KBM-7 (cell line): Measurements from ENCODE around the gene EML3.
A peak's percentile ranks its signal among the peaks of the same experiment; 100 is the strongest.
"Not testable (repeated sequence)": the region's sequence is repeated elsewhere in the genome, so short reads cannot be mapped to it uniquely, and the experiment has no call there.

Experiments
- DNase-seq: peaks from one replicate; pipeline ENCODE4 v3.0.0-alpha.2; 2015
- in situ Hi-C: fragments of 300-500 bp; cut with MboI; formaldehyde crosslinking; loops from 2 replicates; pipeline ENCODE4 v1.14.3; 2020; ENCODE audit warnings: low sequenced_read_pairs, low pct_unique_long_range_greater_than_20kb, mixed read lengths

Gene EML3

GRCh38 chr11:62622476-62623089, 10.0 kb upstream of the EML3 start:
- in situ Hi-C loops = no loop called here
- DNase-seq = no peak

GRCh38 chr11:62621567-62622470, 9.2 kb upstream of the EML3 start, which contains the start of gene B3GAT3:
Gene B3GAT3, minus strand, starts transcription at chr11:62621986. Its CDS starts 39 bp downstream, at chr11:62621947.
- DNase-seq = peak; percentile 97
- in situ Hi-C loops = no loop called here

DNA sequence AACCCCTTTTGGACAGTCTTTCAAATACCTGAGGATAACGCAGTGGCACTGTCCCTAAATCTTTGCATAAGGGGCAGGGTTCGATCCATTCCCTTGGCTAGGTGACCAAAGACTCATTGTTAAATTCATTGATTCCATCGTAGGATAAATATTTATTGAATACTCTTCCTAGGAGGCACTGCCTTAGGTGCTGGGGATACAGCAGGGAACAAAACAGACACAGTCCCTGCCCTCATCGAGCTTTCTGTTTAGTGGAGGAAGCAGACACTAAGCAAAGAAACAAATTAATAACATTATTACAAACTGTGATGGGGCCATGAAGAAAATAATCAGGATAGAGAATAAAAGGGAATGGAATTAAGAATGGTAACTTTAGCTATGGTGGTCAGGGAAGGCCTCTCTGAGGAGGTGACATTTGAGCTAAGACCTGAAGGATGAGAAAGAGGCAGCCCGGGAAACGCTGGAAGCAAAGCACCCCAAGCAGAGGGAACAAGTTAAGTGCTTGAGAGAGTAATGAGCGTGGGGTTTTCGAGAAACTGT, 8.5 kb upstream of the EML3 start:
- no peak for DNase-seq

DNA sequence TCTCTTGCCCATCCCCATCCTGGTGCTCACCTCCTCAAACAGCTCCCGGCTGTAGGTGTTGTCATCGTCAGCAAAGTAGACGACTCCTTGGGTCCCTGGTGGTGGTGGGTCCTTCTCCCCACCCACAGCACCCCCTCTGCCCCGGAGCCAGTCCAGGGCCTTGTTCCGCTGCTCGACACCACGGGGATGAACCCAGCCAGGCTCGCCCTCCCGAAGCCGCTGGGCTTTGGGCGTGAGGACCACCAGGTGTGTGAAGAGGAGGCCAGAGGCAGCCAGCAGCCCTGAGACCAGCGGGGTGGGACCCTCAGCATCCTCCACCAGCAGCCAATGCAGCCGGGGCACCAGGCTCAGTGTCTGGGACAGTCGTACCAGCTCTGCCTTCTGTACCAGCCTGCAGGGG, 4.4 kb upstream of the EML3 start:
- in situ Hi-C loops, DNase-seq: not testable (repeated sequence)

More for the DNA sequence above, 8.5 kb upstream of the EML3 start:
- in situ Hi-C loops = no loop called here

DNA sequence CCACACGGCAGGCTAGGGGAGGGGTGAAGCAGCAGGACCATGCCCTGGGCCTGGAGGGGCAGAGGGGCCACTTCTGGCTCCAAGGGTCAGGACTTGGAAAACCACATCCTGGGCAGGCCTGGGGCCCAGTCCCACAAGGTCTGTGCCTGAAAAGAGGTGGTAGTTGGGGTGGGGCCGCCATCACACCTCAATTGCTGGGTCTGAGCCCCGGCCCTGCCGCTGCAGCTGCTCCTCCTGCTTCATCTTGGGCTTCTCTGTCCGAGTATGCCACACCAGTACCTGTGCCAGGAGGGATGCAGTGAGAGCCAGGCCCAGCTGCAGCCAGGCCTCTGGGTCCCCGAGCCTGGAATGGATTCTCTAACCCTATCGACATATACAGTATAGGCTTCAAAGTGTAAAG, 2.9 kb upstream of the EML3 start:
- no peak for DNase-seq
- in situ Hi-C loops = no loop called here

GRCh38 chr11:62614275-62614674, 1.7 kb upstream of the EML3 start:
- DNase-seq = no peak
- in situ Hi-C loops = no loop called here

- no peak for DNase-seq
- in situ Hi-C loops = no loop called here
Observed at GRCh38 chr11:62613291-62613778, 760 bp upstream of the EML3 start.

DNA sequence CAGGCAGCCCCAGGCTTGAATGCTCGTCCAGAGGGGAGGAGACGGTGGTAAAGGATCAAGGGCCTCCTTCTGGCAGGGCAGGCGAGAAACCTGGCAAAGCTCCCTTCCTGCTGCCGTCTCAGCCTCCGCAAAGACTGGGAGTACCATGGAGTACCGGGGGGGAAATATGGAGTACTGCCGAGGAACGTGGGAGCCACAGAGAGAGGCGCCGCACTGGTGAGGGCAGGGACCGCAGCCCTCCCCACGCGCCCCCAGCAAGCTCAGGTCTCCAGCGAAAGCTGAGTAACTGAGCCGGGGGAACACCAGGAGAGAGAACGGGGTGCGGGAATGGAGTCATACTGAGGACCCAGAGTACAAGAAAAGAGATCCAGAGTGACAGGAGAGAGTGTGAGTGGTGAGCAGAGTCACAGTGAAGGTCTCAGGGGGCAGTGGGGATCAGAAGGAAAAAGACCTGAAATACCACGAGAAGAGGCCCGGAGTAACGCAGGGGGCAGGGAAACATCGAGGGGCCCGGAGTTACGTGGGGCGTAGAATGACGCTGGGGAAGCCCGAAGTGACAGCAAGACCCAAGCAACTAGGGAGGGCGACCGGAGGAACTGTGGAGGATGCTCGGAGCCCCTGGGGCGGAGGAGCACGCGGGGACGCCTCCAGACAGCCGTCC, 740 bp downstream of the EML3 start:
- in situ Hi-C loops = no loop called here
- peak; percentile 58 for DNase-seq

DNA sequence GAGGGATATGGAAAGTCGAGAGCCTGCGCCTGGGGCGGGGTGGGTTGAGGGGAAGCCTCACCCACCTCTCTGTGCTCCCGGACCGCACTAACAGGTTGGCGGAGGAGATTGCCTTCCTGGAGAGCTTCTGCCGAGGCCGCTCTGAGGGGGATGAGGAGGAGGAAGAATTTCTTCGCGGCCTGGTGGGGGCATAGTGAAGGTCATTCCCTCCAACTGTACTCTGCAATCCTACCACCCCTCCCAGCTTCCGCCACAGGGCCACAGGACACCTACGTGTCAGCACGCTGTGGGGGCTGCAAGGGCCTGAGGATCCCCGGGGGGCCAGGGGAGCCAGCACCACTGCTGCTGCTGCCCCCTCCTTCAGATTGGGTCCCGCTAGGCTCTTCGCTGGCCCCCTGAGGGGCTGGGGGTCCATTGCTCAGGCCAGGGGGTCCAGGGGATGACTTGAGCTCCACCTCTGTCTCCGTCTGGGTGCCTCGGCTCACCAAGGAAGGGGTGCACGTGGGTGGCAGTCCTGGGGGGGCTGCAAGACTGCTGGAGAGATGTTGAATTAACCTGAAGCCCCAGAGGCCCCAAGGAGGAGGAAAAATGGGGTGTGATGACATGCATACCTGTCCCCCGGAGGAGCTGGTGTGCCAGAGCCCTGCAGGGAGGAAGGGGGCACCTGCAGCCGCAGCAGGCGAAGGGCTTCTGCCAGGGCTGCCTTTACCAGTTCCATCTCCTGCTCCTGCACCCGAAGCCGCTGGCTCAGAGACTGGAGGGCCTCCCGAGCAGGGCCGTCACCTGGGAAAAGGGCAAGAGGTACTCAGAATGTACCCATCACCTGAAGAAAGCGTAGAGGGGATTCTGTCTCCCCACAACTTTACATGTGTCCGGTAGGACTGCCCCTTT, 1.5 kb downstream of the EML3 start:
- in situ Hi-C loops = no loop called here
- no peak for DNase-seq

GRCh38 chr11:62610403-62610802, 2.2 kb downstream of the EML3 start:
- in situ Hi-C loops = no loop called here

DNA sequence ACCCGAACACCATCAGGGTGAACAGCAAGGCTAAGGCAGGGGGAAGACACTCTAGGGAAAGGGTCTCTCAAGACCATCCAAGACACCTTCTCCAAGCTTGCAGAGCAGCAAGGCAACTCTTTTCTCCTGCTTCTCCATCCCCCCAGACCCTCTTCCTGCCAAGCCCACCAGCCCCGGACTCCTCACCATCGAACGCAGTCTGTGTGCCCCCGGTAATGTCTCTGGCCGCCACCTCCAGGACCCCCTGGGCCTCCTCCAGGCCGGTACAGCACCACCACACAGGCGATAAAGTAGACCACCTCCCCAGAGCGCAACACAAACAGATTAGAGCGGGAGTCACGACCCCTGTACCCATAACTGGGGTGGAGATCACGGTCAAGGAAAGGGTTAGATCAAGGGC, 3.8 kb downstream of the EML3 start:
- DNase-seq = no peak
- in situ Hi-C loops = no loop called here

More at GRCh38 chr11:62610403-62610802, 2.2 kb downstream of the EML3 start:
- DNase-seq = no peak

- DNase-seq = no peak
- in situ Hi-C loops = no loop called here
Observed at GRCh38 chr11:62607714-62608113, 4.9 kb downstream of the EML3 start.

DNA sequence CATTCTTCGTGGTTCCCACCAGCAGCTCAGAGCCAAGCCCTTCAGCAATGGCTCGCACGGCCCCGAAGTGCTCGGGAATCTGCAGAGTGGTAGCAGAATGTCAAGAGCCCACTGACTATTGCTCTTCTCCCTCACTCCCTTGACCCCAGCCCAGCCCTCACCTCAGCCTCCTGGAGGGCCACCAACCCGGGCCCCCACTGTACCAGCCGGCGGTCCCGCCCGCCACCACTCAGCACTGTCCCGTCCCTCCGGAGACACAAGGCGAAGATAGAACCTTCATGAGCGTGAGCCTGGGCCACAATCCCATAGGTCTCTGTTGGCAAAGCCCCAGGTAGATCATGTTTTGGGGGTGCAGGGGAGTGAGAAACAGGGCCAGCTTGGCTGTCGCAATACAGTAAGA, 6.7 kb downstream of the EML3 start:
- in situ Hi-C loops = no loop called here
- no peak for DNase-seq

DNA sequence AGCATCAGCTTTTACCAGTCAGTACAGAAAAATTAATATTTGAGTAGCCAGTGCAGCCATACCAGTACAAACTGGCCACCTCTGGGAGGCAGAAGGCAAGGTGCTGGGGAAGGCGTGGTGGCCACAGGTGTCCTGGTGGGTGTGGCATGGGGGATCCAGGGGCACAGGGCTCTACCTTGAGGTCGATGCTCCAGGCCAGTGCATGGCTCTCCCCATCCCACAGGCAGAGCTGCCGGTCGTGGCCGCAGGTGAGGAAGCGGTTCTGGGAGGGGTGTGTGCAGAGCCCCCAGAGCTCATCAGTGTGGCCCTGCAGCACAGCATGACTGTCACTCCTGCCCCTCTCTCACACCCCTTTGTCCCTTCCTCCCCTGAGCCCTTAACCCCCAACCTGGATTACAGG, 7.1 kb downstream of the EML3 start:
- DNase-seq = no peak
- in situ Hi-C loops = no loop called here

DNA sequence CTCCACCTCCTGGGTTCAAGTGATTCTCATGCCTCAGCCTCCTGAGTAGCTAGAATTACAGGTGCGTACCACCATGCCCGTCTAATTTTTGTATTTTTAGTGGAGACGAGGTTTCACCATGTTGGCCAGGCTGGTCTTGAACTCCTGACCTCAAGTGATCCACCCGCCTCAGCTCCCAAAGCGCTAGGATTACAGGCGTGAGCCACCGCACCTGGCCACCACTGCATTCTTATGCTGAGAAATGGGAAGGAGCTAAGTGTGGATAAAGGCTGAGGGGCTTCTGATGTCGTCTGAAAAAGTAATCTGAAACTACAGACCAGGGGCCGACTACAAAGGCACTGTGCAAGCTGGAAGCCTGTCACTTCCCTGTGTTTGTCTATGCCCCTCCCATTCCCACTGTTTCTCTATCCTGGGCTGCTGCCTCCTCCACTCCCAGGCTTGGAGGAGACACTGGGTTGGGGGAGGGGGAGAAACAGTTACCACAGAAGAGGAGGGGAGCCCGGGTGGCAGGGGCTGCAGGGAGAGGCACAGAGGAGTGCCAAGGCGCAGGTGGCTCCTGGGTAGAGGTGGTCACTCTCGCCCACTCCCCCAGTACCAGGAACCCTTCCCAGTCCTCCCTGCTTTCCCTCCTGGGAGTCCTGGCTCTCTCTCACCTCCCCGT, 8.0 kb downstream of the EML3 start:
- in situ Hi-C loops = no loop called here
- no peak for DNase-seq

- in situ Hi-C loops = no loop called here
- no peak for DNase-seq
Observed at GRCh38 chr11:62603776-62604299, 8.7 kb downstream of the EML3 start.

DNA sequence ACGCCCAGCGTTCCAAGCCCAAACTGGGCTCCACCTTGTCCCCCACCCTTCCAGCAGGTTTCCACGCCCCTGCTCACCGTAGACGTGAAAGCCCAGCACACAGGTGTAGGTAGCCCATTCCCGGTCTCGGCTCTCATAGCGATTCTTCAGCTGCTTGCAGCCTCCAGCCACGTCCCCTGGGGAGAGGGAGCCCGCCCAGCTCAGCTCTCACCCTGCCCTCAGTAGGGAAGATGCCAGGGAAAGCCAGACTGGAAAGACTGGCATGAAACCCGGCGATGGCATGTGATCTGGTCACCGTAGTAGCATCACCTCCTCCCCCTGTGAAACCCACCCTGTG, 9.5 kb downstream of the EML3 start:
- no peak for DNase-seq
- in situ Hi-C loops = no loop called here
